GM12878 (cell line): ENCODE data around the gene IL17RC. TPM values are rescaled to one million over a fixed set of nuclear protein-coding genes. Genes with fewer than 3 reads are reported as not detected.

Source experiments
- ATAC-seq: fragments of 200-7000 bp; cut with Tn5 transposase; 3 replicates; pipeline ENCODE4 v1.9.1; 2020; ENCODE audit warnings: mild to moderate bottlenecking, moderate library complexity
- BruUV-seq: library from RNA; stranded (reverse); fragments of 400-500 nt; replicated peaks from 2 replicates; lab custom pipeline; 2021; lab: Mats Ljungman, UMichigan
- CTCF ChIA-PET: fragments of 300-600 bp; sonication (Branson Sonifier 250); formaldehyde crosslinking; extraction: SDS; loops from one replicate; lab custom pipeline; 2021; ENCODE audit warnings: inconsistent platforms; lab: Yijun Ruan, JAX
- POLR2A ChIA-PET: fragments of 350-600 bp; formaldehyde crosslinking; extraction: SDS; loops from one replicate; lab custom pipeline; 2021; ENCODE audit warnings: inconsistent platforms; lab: Charles Lee
- RAD21 ChIA-PET: fragments of 300-600 bp; sonication (Branson Sonifier 250); formaldehyde crosslinking; loops from one replicate; lab custom pipeline; 2023; ENCODE audit warnings: antibody characterized with exemption; ENCODE audit not compliant: unreplicated experiment; lab: Charles Lee
- SMC1A ChIA-PET: fragments of 300-600 bp; sonication (Branson Sonifier 250); formaldehyde crosslinking; loops from one replicate; lab custom pipeline; 2023; ENCODE audit not compliant: unreplicated experiment, uncharacterized antibody; lab: Charles Lee
- DNase-seq: peaks from one replicate; pipeline ENCODE4 v3.0.0-alpha.2; 2011; ENCODE audit warnings: low read depth, low spot score
- FAIRE-seq: peaks from 3 replicates; lab custom pipeline; 2011; peaks lifted over from hg19 to GRCh38; lab: Jason Lieb, UNC
- H2AFZ ChIP-seq: 2 replicates; pipeline ENCODE4 v1.6.0; 2011; ENCODE audit warnings: low read depth, low read length, control low read depth; ENCODE audit not compliant: control insufficient read depth
- H3K27ac ChIP-seq: 2 replicates; pipeline ENCODE4 v1.5.1; 2011; ENCODE audit warnings: control low read depth; ENCODE audit not compliant: control insufficient read depth, insufficient read depth
- H3K27me3 ChIP-seq, 2 experiments: replicated peaks in 1 of 2; 2 replicates each; pipeline versions ENCODE4 v1.6.0 to v1.6.1; 2011; ENCODE audit warnings: low read length in 1 of 2; ENCODE audit not compliant: control insufficient read depth in 2 of 2, insufficient read depth in 2 of 2
- H3K36me3 ChIP-seq, 2 experiments: 2 replicates each; pipeline ENCODE4 v1.5.1; 2011; ENCODE audit warnings: low read length in 1 of 2; ENCODE audit not compliant: control insufficient read depth in 2 of 2, insufficient read depth in 2 of 2
- H3K4me1 ChIP-seq: 2 replicates; pipeline ENCODE4 v1.6.1; 2011; ENCODE audit warnings: mild to moderate bottlenecking, low read length, moderate library complexity, mixed read lengths; ENCODE audit not compliant: control insufficient read depth, insufficient read depth
- H3K4me2 ChIP-seq: 2 replicates; pipeline ENCODE4 v1.6.0; 2011; ENCODE audit warnings: control low read depth; ENCODE audit not compliant: control insufficient read depth, insufficient read depth
- H3K4me3 ChIP-seq: fragments of 200-600 bp; sonication (generic); 2 replicates; pipeline ENCODE4 v1.5.1; 2016
- H3K79me2 ChIP-seq: 2 replicates; pipeline ENCODE4 v1.6.0; 2011; ENCODE audit warnings: low read length; ENCODE audit not compliant: control insufficient read depth, insufficient read depth
- H3K9ac ChIP-seq: 2 replicates; pipeline ENCODE4 v1.8.0; 2011; ENCODE audit warnings: low read length, control low read depth, mixed read lengths; ENCODE audit not compliant: control insufficient read depth, insufficient read depth
- H3K9me3 ChIP-seq: replicated peaks from 3 replicates; pipeline ENCODE4 v1.5.1; 2011; ENCODE audit warnings: mild to moderate bottlenecking, low read length; ENCODE audit not compliant: control insufficient read depth, insufficient read depth
- H4K20me1 ChIP-seq: 2 replicates; pipeline ENCODE4 v1.6.0; 2011; ENCODE audit not compliant: control insufficient read depth, insufficient read depth
- BACH1 ChIP-seq: fragments of 450-650 bp; IDR thresholded peaks from 2 replicates; pipeline ENCODE4 v1.6.1; 2017; ENCODE audit warnings: mild to moderate bottlenecking, borderline replicate concordance
- HDGF ChIP-seq: fragments of 450-650 bp; IDR thresholded peaks from 2 replicates; pipeline ENCODE4 v1.6.1; 2016; ENCODE audit warnings: antibody characterized with exemption
- KDM1A ChIP-seq: fragments of 200-600 bp; sonication (generic); IDR thresholded peaks from 2 replicates; pipeline ENCODE4 v1.6.1; 2016; ENCODE audit warnings: borderline replicate concordance
- LARP7 ChIP-seq: fragments of 450-650 bp; IDR thresholded peaks from 2 replicates; pipeline ENCODE4 v1.6.1; 2017; ENCODE audit warnings: mild to moderate bottlenecking
- MYC ChIP-seq: IDR thresholded peaks from 2 replicates; pipeline ENCODE4 v1.6.1; 2011; ENCODE audit warnings: mild to moderate bottlenecking, low read length, moderate library complexity, inconsistent platforms; ENCODE audit not compliant: insufficient read depth, insufficient replicate concordance, insufficient read length, severe bottlenecking
- POU2F2 ChIP-seq: IDR thresholded peaks from 3 replicates; pipeline ENCODE4 v1.6.1; 2011; ENCODE audit warnings: low read depth, mild to moderate bottlenecking, low read length, borderline replicate concordance
- RAD21 ChIP-seq: IDR thresholded peaks from 2 replicates; pipeline ENCODE4 v1.6.1; 2011; ENCODE audit warnings: mild to moderate bottlenecking, low read depth, low read length, moderate library complexity; ENCODE audit not compliant: insufficient read depth
- RCOR1 ChIP-seq: conservative IDR thresholded peaks from 2 replicates; pipeline ENCODE4 v1.6.1; 2012; ENCODE audit warnings: low read depth, low read length, improper control_type of control experiment
- SIN3A ChIP-seq: IDR thresholded peaks from 2 replicates; pipeline ENCODE4 v1.6.1; 2012; ENCODE audit warnings: low read depth, low read length, improper control_type of control experiment
- TAF1 ChIP-seq: IDR thresholded peaks from 2 replicates; pipeline ENCODE4 v1.6.1; 2011; ENCODE audit warnings: mild to moderate bottlenecking, low read depth, low read length, borderline replicate concordance
- WGBS: methylation state at CpG from one replicate; pipeline ENCODE4 v1.1.6; 2016; ENCODE audit warnings: low lambda C conversion rate; ENCODE audit not compliant: insufficient replicate concordance, insufficient coverage; ENCODE audit errors: missing lambda C conversion rate; 5-methylcytosine and 5-hydroxymethylcytosine counted together
- in situ Hi-C: fragments of 300-500 bp; cut with MboI; formaldehyde crosslinking; loops from 9 replicates; pipeline ENCODE4 v1.14.3; 2018; ENCODE audit warnings: mixed read lengths
- intact Hi-C: fragments of 100-400 bp; cut with micrococcal nuclease; formaldehyde crosslinking; loops from one replicate; pipeline ENCODE4 v1.14.2; 2022; ENCODE audit not compliant: unreplicated experiment
- polyA plus RNA-seq, 11 experiments: library from polyadenylated mRNA; depleted of rRNA in 4 of 11; unstranded in 6 of 11; stranded (reverse) in 5 of 11; fragments of >200 nt; fragmentation: Nextera tagmentation in 4 of 11; fragmentation: Illumina TruSeq in 1 of 11; extraction: Ambion mirVana in 4 of 11; extraction: Trizol in 1 of 11; gene quantifications; 1 replicate in 1 of 11; 2 replicates in 10 of 11; pipeline versions ENCODE4 v1.2.1 to v1.2.3, GENCODE V29; 2011 to 2016; ENCODE audit warnings: inconsistent platforms in 2 of 11, missing spikeins in 2 of 11, low read depth in 1 of 11
- total RNA-seq, 4 experiments: library from RNA; depleted of rRNA in 3 of 4; stranded (reverse); fragments of >200 nt in 3 of 4; fragmentation: Illumina TruSeq in 1 of 4; extraction: Trizol in 1 of 4; gene quantifications; 2 replicates each; pipeline versions ENCODE4 v1.2.1 to v1.2.3, GENCODE V29; 2013 to 2021
- TF ChIP-seq, protein P1 (sequence below): IDR thresholded peaks from 2 replicates; pipeline ENCODE4 v1.6.1; 2011; ENCODE audit warnings: borderline replicate concordance, low read depth, mild to moderate bottlenecking, moderate library complexity, low read length; ENCODE audit not compliant: insufficient read depth, poor library complexity, severe bottlenecking
- TF ChIP-seq, protein P2 (sequence below): fragments of 450-650 bp; IDR thresholded peaks from 2 replicates; pipeline ENCODE4 v1.6.1; 2018; ENCODE audit warnings: borderline replicate concordance, mild to moderate bottlenecking; ENCODE audit not compliant: partially characterized antibody

IL17RC gene
- total and polyA plus RNA-seq, 10 of the 15 experiments (the other 5 are each of a cell fraction or from before 2014, with no cell fraction given), result 0.07 to 4.4 (median 0.34) TPM; not detected in 3

DNA sequence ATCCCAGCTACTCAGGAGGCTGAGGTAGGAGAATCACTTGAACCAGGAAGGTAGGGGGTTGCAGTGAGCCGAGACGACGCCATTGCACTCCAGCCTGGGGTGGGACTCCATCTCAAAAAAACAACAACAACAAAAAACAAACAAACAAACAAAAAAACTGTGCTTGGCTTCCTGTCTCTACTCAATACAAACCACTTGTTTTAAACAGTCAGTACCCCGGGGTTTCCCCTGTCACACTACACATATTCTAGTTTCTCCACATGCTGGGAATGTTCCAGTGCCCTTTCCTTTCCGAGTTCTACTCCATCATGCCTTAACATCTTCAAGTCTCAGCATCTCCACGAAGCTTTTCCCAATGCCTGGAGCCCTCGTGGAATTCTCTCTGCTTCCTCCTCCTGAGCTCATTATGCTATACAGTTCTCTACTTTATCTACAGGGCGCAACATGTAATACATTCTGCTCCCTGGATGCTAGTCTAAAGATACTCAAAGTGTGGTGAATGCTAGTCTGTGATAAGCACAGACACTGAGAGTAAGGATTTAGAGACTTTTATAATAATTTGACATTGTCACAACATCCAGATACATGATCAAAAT is 61.9 kb downstream of the IL17RC start:
- POLR2A ChIA-PET, result interaction anchor here (0.6 to 0.9 kb wide), 2 partner anchors 46 to 1977 kb away, joined by 3 to 4 read pairs; no protein-coding TSS in a partner anchor
- ATAC-seq, result no peak
- in situ Hi-C loops (no loop called here), intact Hi-C loops (no loop called here)
- no peak for TF ChIP-seq TAF1
- no peak for TF ChIP-seq MYC
- no peak for TF ChIP-seq POU2F2
- TF ChIP-seq KDM1A, result no peak
- TF ChIP-seq RCOR1, result no peak
- TF ChIP-seq, protein P1, sequence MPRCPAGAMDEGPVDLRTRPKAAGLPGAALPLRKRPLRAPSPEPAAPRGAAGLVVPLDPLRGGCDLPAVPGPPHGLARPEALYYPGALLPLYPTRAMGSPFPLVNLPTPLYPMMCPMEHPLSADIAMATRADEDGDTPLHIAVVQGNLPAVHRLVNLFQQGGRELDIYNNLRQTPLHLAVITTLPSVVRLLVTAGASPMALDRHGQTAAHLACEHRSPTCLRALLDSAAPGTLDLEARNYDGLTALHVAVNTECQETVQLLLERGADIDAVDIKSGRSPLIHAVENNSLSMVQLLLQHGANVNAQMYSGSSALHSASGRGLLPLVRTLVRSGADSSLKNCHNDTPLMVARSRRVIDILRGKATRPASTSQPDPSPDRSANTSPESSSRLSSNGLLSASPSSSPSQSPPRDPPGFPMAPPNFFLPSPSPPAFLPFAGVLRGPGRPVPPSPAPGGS, result no peak
- no peak for TF ChIP-seq BACH1
- no peak for TF ChIP-seq HDGF
- TF ChIP-seq RAD21, result no peak
- TF ChIP-seq LARP7, result no peak
- TF ChIP-seq, protein P2, sequence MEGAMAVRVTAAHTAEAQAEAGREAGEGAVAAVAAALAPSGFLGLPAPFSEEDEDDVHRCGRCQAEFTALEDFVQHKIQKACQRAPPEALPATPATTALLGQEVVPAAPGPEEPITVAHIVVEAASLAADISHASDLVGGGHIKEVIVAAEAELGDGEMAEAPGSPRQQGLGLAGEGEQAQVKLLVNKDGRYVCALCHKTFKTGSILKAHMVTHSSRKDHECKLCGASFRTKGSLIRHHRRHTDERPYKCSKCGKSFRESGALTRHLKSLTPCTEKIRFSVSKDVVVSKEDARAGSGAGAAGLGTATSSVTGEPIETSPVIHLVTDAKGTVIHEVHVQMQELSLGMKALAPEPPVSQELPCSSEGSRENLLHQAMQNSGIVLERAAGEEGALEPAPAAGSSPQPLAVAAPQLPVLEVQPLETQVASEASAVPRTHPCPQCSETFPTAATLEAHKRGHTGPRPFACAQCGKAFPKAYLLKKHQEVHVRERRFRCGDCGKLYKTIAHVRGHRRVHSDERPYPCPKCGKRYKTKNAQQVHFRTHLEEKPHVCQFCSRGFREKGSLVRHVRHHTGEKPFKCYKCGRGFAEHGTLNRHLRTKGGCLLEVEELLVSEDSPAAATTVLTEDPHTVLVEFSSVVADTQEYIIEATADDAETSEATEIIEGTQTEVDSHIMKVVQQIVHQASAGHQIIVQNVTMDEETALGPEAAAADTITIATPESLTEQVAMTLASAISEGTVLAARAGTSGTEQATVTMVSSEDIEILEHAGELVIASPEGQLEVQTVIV, result no peak
- TF ChIP-seq SIN3A, result no peak
- Histone ChIP-seq H2AFZ (no peak overlapping the region), H3K4me1 (no peaks in the 10 kb centered on the region), H3K27me3 (no peaks in the 10 kb centered on the region), H3K4me2 (no peak overlapping the region), H3K79me2 (peaks cover 7% of the 10 kb centered on the region), H4K20me1 (no peaks in the 10 kb centered on the region), H3K9me3 (no peaks in the 10 kb centered on the region), H3K9ac (no peak overlapping the region), H3K27ac (peak overlapping the region; percentile 18; the same call in 1 of the 2 replicates), H3K4me3 (no peak overlapping the region), H3K36me3 (peaks cover 0 to 9% of the 10 kb centered on the region in 2 experiments; a peak in 2 of 4 replicates)
- RAD21 ChIA-PET, result interaction anchor here (1.2 kb wide), 1 partner anchor 47 kb away, joined by 5 read pairs; no protein-coding TSS in a partner anchor
- 85% methylated on average over 8 of the region's 8 CpGs for WGBS
- no TSS peak for BruUV-seq
- no peak for DNase-seq
- CTCF ChIA-PET, result interaction anchor here (0.6 kb wide), 1 partner anchor 16 kb away, joined by 3 read pairs; no protein-coding TSS in a partner anchor
- SMC1A ChIA-PET, result no interaction called here
- FAIRE-seq, result no peak
